ENCODE measurements around the gene CDY1.
"Not testable (repeated sequence)": the region's sequence is repeated elsewhere in the genome, so short reads cannot be mapped to it uniquely, and the experiment has no call there.

The CDY1 gene, protein sequence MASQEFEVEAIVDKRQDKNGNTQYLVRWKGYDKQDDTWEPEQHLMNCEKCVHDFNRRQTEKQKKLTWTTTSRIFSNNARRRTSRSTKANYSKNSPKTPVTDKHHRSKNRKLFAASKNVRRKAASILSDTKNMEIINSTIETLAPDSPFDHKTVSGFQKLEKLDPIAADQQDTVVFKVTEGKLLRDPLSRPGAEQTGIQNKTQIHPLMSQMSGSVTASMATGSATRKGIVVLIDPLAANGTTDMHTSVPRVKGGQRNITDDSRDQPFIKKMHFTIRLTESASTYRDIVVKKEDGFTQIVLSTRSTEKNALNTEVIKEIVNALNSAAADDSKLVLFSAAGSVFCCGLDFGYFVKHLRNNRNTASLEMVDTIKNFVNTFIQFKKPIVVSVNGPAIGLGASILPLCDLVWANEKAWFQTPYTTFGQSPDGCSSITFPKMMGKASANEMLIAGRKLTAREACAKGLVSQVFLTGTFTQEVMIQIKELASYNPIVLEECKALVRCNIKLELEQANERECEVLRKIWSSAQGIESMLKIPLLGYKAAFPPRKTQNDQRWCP

DNA sequence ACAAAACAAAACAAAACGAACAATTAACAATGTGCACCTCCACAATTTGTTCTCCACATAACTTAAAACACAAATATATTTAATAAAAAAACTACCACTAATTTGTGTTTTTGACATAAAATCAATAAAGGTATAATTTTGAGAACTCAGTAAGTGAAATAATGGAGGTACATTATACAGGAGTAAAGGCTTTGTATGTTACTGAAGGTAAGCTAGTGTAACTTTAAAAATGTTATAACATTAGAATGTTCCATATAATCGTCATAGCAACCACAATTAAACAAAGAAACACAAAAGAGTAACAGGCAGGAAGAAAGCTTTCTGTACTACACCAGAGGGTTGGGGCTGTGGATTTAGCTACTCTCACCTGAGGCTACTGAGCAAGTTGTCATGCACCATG lies at the start of gene CDY1:
Gene CDY1, plus strand, starts transcription at position 301 of the 400 bp plus-strand sequence. CDS start 326 bp downstream, outside the sequence.
- DNase-seq, result not testable (repeated sequence)

DNA sequence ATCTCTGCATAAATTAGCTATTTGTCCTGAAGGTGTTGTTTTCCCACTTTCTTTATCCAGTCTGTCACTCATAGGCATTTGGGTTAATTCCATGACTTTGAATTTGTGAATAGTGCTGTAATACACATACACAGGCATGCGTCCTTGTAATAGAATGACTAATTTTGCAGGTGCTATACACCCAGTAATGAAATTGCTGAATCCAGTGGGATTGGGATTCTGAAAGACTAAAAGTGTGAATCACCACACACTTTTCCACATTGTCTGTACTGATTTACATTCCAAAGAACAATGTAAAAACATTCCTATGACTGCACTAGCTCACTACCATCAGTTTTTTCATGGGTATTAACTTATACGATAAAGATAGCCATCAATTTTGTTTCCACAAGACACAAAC lies 28.6 kb upstream of the CDY1 start:
- not testable (repeated sequence) for DNase-seq

DNA sequence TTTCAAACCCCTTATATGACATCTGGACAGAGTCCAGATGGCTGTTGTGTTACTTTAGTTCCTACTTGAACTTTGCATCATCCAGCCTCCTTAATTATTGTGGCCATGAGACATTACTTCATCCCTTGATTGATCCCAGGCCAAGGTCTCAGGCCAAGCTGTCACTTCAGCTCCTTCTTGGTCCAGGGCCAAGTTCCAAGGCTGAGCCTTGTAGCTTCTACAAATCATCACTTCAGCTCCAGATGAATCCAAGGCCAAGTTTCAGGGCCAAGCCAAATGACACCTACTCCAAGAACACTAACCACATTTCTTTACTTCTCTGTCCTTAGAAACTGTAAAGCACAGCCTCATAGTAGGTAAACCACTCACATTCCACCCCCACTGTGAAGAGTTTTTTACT lies 1.7 kb upstream of the CDY1 start:
- DNase-seq, result not testable (repeated sequence)

DNA sequence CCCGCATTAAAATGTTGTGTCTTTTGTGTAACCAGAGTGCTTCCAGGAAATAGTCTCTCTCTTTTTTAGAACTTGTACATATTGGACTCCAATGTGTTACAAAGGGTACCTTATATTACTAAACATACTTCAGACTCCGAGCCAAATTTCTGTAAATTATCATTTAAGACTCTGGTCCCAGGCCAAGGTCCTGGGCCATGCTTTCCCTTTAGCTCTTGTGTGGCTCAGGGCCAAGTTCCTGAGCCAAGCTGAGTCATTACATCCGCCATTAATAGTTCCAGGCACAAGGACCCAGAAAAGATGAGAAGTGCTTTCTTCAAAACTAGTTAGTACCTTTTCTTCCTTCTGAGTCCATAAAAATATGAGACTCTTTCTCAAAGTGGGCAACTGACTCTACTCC lies 4.6 kb downstream of the CDY1 start:
- DNase-seq, result not testable (repeated sequence)

DNA sequence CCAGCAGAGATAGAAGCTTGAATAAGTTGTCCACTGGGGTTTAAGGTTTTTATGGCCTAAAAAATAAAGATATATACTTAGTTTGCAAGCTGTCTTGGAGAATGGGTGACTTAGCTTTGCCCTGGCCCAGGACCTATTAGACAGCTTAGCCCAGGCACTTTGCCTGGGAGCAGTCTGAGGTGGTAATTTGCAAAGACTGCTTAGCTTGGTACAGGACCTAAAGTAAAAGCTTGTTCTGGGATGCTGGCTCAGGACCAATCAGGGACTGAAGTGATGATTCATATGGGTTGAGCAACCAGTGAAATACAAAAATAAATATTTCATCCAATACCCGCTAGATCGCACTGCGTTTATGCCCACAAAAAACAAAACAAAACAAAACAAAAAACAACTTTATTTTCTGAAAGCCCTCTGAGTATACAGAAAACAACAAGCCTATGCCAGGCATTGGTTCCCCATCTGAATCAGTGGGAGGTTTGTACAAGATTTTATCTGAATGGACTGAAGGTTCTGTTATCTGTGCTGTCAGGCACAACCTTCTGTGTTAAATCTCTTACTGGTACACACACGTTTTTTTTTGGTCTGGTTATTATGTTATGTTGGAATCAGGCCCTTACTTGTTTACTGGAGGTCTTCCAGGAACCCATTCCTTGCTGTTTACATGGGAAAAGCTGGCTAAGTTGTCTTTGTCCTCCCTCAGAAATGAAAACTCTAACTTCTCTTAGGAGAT lies 8.6 kb downstream of the CDY1 start:
- not testable (repeated sequence) for DNase-seq

DNA sequence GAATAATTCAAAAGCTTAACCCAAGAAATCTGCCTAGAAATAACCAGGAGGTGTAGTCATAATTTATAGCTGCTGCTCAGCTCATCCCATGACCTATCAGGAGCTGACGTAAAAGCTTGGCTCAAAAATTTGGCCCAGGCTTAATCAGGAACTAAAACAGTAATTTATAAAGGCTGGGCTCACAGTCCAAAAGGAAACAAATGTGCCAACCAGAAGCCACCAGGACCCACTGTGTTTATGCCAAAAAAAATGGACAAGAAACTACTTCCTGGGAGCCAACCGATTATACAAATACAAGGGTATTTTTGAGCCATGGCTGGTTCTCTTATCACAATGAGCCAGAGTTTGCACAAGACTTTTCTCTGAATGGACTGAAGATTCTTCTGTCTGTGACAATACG lies 17.9 kb downstream of the CDY1 start:
- DNase-seq, result not testable (repeated sequence)

DNA sequence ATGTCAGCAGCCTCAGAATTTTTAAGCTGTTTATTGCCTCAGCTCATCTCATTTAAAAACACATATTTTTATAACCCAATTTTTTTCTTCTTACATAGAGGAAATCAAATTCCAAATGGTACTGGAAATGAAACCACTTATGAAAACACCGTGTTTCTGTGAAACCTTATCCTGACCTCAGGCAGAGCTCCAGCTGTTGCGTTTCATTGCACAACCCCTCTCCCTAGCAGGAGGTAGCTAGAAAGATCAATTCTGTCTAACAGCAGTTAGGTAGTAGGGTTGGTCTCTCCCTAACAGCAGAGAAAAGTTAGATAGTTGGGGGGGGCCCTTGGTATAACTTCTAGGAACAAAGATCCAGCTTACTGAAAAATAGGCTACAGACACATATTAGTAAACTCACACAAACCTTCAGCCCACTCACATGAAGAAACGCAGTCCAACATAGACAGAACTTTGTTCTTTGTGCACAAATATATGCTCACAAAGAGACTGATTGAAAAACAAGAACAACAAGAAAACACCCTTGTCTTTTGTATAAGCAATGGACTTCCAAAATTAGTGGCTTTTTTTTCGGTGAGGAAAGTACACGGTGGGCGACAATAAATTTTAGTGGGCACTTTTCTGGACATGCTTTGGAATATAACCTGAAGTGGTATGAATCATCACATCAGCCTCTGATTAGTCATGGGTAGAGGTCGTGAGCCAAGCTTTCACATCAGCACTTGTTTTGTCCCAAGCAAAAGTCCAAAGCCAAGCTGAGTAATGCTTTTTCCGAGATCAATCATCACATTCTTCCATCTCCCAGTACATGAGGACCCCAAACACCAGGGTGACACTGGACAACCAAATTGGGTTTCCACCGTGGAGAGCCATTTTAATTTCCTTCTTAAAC lies 21.4 kb downstream of the CDY1 start:
- DNase-seq, result not testable (repeated sequence)

Data from NCI-H446 treated with DMSO at 0.1 percent for 48 hours (cell line).